Mononuclear cell (primary cell): ENCODE data around the gene EIF2S1. TPM values are rescaled to one million over a fixed set of nuclear protein-coding genes. Genes with fewer than 3 reads are reported as not detected.
"Not testable (repeated sequence)": the region's sequence is repeated elsewhere in the genome, so short reads cannot be mapped to it uniquely, and the experiment has no call there.

Source experiments
- H3K27me3 ChIP-seq: 2 replicates; pipeline ENCODE4 v1.6.0; 2011; ENCODE audit warnings: low read length, control low read depth; ENCODE audit not compliant: insufficient read depth
- H3K4me1 ChIP-seq: 2 replicates; pipeline ENCODE4 v1.5.1; 2011; ENCODE audit warnings: mild to moderate bottlenecking, low read length, control low read depth; ENCODE audit not compliant: insufficient read depth
- H3K4me3 ChIP-seq: 2 replicates; pipeline ENCODE4 v1.5.1; 2011; ENCODE audit warnings: mild to moderate bottlenecking, low read length, moderate library complexity
- H3K9me3 ChIP-seq: 2 replicates; pipeline ENCODE4 v1.5.1; 2011; ENCODE audit warnings: low read depth, mild to moderate bottlenecking, control low read depth, low read length
- total RNA-seq: library from RNA; depleted of rRNA; stranded (reverse); fragments of >200 nt; gene quantifications from one replicate; pipeline ENCODE4 v1.2.3, GENCODE V29; 2012

Gene EIF2S1
- total RNA-seq, 1 donor, result 31.6 TPM

DNA sequence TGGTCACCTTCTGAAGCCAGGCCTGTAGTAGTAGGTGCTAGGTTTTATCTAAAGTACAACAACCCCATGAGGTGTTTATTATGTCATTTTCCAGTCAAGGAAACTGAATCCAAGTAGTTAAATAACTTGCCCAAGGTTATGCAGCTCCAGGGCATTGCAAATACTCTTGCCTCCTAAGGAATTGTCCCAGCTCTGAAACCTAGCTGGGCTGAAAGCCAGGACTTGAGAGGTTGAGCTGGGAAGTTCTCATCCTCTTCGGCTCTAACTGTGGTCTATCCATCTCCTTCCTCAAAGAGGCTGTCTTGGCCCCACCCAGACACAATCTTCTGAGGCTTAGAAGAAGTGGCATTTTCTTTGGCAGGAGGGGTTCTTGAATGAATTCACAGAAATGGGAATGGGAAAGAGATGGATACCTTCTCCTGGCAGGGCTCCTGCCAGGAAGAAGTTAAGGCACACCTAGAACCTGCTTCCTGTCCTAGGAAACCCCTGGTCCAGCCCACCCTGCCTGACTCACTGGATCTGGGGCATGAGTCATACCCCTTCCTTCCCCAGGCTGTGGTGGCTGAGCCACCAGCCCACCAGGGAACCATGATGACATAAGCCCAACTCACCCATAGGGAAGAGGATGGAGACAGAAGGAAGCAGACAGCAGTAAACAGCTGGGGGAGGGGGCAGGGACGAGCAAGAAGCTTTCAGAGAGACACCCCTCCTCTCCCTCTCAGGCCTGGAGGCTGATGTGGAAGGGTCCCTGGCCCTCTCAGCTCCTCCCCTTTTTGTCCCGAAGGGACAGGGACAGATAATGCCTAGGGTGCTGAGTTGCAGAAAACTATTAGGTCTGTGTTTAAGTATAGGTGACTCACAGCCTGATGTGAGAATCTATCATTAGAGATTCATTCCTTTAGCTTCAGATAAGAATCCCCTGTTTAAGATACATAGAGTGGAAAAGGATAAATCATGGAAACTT lies 54.0 kb downstream of the EIF2S1 start:
- H3K4me1 ChIP-seq, result peaks cover 10% of the 10 kb centered on the region
- no peak overlapping the region for H3K4me3 ChIP-seq
- H3K9me3 ChIP-seq, result no peaks in the 10 kb centered on the region
- H3K27me3 ChIP-seq, result peaks cover 13% of the 10 kb centered on the region

DNA sequence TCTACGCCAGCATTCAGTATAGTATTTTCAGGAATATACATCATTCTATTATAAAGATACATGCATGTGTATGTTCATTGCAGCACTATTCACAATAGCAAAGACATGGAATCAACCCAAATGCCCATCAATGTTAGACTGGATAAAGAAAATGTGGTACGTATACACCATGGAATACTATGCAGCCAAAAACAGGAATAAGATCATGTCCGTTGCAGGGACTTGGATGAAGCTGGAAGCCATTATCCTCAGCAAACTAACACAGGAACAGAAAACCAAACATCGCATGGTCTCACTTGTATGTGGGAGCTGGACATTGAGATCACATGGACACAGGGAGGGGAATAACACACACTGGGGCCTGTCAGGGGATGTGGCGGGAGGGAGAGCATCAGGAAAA lies 55.5 kb downstream of the EIF2S1 start:
- H3K4me3 ChIP-seq, result not testable (repeated sequence)

GRCh38 chr14:67416085-67416484 lies 56.0 kb downstream of the EIF2S1 start:
- Histone ChIP-seq H3K4me1 (peaks cover 10% of the 10 kb centered on the region), H3K4me3 (no peak overlapping the region)

More for the DNA sequence above, 55.5 kb downstream of the EIF2S1 start:
- not testable (repeated sequence) for H3K9me3 ChIP-seq, H3K4me1 ChIP-seq
- H3K27me3 ChIP-seq, result peaks cover 13% of the 10 kb centered on the region

DNA sequence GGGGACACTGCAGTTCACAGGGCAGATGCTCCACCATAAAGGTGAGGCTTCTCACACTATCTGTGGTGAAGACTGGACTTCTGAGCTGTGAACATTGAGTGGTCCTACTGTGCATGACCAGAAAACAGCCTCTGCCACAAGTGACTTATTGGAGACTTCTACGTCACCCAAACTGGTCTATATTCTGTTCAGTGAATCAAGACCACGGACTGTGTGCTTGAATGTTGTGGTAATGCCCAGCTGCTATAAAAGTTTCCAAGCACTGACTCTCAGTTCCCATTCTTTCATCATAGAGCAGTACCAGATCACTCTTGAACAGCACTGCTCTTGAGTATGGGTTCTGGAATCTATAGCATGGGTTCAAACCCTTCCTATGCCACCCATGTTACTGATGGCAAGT lies 56.7 kb downstream of the EIF2S1 start:
- Histone ChIP-seq H3K4me1 (peaks cover 7% of the 10 kb centered on the region), H3K9me3 (no peaks in the 10 kb centered on the region), H3K4me3 (no peak overlapping the region), H3K27me3 (peaks cover 5% of the 10 kb centered on the region)

More at GRCh38 chr14:67416085-67416484, 56.0 kb downstream of the EIF2S1 start:
- Histone ChIP-seq H3K9me3 (no peaks in the 10 kb centered on the region), H3K27me3 (peaks cover 12% of the 10 kb centered on the region)

- Histone ChIP-seq H3K4me1 (no peaks in the 10 kb centered on the region), H3K9me3 (no peaks in the 10 kb centered on the region), H3K4me3 (no peak overlapping the region), H3K27me3 (no peaks in the 10 kb centered on the region)
These were observed 57.5 kb downstream of the EIF2S1 start for GRCh38 chr14:67417633-67418032.

DNA sequence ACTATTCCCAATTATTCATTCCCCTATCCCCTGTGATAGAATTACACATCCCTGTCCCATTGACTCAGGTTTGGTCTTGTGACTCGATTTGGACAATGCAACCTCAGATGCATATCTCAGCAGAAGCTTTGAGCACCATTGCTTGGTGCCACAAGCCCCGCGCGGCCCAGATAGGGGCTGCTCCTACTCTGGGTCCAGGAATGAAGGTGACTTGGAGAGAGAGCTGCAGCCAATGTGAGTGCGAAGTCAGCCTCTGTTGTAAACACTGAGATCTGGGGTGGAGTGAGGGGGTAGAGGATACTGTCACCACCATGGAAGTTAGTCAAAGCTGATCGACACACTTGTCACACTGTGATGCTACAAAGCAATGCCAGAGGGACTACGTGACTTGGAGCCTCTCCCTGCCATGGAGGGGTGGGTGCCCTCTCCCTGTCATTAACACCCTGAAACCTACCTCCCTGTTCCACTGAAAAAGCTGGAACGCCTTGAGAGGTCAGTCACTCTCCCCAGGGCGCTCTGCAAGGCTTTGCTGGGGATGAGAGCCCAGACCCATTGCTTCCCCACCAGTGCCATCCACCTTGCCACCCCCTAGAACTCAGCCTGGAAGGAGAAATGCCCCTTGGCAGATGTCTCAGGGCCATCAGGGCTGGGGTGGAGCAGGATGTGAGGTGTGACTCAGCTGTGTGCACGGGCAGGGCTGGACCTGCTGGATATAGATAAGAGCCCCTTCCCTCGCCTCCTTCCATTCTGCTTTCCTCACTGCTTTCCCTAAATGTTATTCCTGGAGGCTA lies 58.5 kb downstream of the EIF2S1 start:
- peaks cover 2% of the 10 kb centered on the region for H3K4me1 ChIP-seq
- H3K4me3 ChIP-seq, result no peak overlapping the region
- H3K9me3 ChIP-seq, result no peaks in the 10 kb centered on the region
- no peaks in the 10 kb centered on the region for H3K27me3 ChIP-seq

- Histone ChIP-seq H3K4me1 (peaks cover 5% of the 10 kb centered on the region), H3K27me3 (peaks cover 2% of the 10 kb centered on the region), H3K9me3 (no peaks in the 10 kb centered on the region), H3K4me3 (no peak overlapping the region)
These were observed 60.1 kb downstream of the EIF2S1 start for GRCh38 chr14:67420102-67420739.

DNA sequence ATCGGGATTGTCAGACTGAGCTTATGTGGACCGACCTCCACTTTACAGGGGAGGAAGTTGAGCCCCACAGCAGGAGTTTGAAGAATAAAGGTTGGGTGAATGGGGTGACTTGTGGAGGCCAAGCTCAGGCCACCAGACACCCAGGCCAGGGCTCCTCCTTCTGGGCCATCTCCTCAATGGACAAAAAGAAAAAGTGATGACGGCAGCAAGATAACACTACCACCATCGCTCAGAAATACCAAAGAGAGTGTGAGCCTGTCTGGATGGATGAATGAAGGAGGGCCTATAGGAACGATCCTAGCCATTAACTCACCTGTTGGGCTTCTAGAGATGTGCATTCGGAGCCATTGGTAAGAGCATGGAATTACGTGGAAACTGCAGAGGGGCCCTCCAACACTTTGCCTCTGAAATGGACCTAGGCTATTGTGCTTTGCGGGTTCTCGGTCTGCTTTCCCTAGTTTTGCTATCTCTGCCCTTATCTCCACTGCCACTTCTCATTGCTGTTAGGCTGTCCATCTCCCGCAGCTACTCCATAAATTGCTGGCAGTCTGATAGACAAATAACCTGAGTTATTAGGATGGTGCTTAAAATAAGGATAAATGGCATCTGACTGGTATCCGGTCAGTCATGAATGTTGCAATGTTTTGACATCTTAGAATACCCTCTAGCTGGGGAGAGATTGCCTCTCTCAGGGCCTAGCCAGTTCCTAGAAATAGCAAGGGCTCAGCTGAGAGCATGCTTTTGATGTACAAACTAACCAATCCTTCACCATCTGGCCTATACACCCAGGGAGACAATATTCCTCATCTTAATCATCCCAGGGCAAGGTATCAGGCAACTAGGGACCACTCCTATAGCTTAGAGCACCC lies 61.5 kb downstream of the EIF2S1 start:
- no peaks in the 10 kb centered on the region for H3K9me3 ChIP-seq
- H3K4me1 ChIP-seq, result peaks cover 5% of the 10 kb centered on the region
- H3K27me3 ChIP-seq, result peaks cover 2% of the 10 kb centered on the region
- H3K4me3 ChIP-seq, result no peak overlapping the region

- Histone ChIP-seq H3K9me3 (no peaks in the 10 kb centered on the region), H3K4me1 (peaks cover 5% of the 10 kb centered on the region), H3K4me3 (no peak overlapping the region), H3K27me3 (peaks cover 2% of the 10 kb centered on the region)
These were observed 63.3 kb downstream of the EIF2S1 start for GRCh38 chr14:67423424-67423823.

DNA sequence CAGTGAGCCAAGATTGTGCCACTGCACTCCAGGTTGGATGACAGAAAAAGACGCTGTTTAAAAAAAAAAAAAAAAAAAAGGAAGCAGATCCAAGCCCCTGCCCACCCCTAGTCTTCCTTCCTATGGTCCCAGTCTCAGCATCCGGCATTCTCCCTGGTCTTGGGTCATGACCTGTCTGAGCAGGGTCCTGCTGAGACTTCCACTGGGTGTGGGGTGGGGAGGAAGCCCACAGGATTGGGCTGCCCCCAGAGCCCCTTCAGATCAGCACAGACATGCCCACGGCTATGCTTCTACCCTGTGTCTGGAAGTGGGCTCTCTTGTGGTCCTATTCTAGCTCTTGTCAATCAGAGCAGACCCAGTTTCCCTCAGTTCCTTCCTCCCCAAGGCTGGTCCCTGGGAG lies 64.4 kb downstream of the EIF2S1 start:
- peaks cover 5% of the 10 kb centered on the region for H3K4me1 ChIP-seq
- H3K9me3 ChIP-seq, result no peaks in the 10 kb centered on the region
- no peak overlapping the region for H3K4me3 ChIP-seq
- peaks cover 2% of the 10 kb centered on the region for H3K27me3 ChIP-seq

GRCh38 chr14:67425608-67426007 lies 65.5 kb downstream of the EIF2S1 start:
- peaks cover 5% of the 10 kb centered on the region for H3K4me1 ChIP-seq
- H3K4me3 ChIP-seq, result no peak overlapping the region
- no peaks in the 10 kb centered on the region for H3K9me3 ChIP-seq
- H3K27me3 ChIP-seq, result peaks cover 2% of the 10 kb centered on the region

DNA sequence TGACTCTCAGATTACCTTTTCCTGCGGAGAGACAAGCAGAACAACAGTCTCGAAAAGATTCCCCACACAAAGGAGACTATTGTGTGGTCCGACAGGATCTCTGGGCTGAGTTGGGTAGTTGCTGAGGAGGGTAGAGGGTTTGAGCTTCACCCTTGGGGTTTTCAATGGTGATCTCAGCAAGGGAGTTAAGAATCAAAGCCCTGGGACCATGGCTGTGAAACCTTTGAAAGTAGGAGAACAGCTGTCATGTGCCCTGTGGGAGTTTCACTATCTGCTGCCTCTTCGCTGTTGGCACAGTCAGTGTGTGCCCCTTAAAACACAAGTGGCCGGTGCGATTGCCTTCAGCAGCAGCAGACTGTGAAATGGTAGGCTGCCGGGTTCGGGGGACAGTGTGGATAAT lies 66.0 kb downstream of the EIF2S1 start:
- H3K4me3 ChIP-seq, result no peak overlapping the region
- H3K4me1 ChIP-seq, result peaks cover 5% of the 10 kb centered on the region
- H3K9me3 ChIP-seq, result no peaks in the 10 kb centered on the region
- H3K27me3 ChIP-seq, result peaks cover 2% of the 10 kb centered on the region

- Histone ChIP-seq H3K4me1 (peaks cover 5% of the 10 kb centered on the region), H3K27me3 (peaks cover 2% of the 10 kb centered on the region), H3K9me3 (no peaks in the 10 kb centered on the region), H3K4me3 (no peak overlapping the region)
These were observed 67.0 kb downstream of the EIF2S1 start for GRCh38 chr14:67426983-67427606.

DNA sequence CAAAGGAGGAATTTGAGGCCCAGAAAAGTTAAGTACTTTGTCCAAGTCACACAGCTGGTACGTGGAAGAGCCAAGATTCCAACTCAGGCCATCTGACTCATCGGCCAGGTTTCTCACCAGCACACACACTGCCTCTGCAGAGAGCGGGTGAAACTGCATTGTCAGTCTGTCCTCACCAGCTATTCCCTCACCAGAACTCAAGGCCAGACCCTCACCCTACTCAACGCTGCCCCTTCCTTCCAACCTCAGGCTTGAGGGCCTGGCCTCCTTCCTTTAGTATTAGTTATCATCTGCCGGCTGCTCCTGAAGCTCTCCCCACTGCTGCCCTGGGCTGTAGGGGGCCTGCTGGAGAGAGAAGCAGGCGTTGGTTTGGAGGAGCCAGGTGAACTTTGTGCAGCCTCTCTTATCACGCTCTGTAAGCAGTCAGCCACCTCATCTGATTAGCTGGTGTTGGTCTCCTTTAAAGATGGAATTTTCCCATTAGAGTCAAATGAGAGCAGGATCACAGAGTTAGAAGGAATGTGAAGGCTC lies 68.4 kb downstream of the EIF2S1 start:
- peaks cover 4% of the 10 kb centered on the region for H3K4me1 ChIP-seq
- H3K4me3 ChIP-seq, result no peak overlapping the region
- H3K27me3 ChIP-seq, result peaks cover 2% of the 10 kb centered on the region
- H3K9me3 ChIP-seq, result no peaks in the 10 kb centered on the region
